Posterior vena cava (tissue), 2 donors: ENCODE results near the gene CYP39A1. TPM values are rescaled to one million over a fixed set of nuclear protein-coding genes. Genes with fewer than 3 reads are reported as not detected.

Experiments used
- DNase-seq: peaks from one replicate; pipeline ENCODE4 v3.0.0-alpha.2; 2020; ENCODE audit warnings: low spot score
- intact Hi-C, 2 donors: fragments of 100-400 bp; cut with DNase I; formaldehyde crosslinking; loops; one replicate each; pipeline versions ENCODE4 v1.14.1 to v1.14.2; 2022 to 2023
- total RNA-seq, 2 donors: library from RNA; stranded (reverse); fragmentation: NEBNext Ultra II Directional; extraction: Animal tissue kit (Norgen Biotek cat#: 25700); gene quantifications; one replicate each; pipeline ENCODE4 v1.2.1, GENCODE V29; 2021
- donor health status: DM: yes; HTN: yes; CAD: no.
- donor health status: DM: yes; HTN: yes; CAD: no.

The CYP39A1 gene
- total RNA-seq, 2 donors from 2014 or later = 1.5 to 3.7 TPM

DNA sequence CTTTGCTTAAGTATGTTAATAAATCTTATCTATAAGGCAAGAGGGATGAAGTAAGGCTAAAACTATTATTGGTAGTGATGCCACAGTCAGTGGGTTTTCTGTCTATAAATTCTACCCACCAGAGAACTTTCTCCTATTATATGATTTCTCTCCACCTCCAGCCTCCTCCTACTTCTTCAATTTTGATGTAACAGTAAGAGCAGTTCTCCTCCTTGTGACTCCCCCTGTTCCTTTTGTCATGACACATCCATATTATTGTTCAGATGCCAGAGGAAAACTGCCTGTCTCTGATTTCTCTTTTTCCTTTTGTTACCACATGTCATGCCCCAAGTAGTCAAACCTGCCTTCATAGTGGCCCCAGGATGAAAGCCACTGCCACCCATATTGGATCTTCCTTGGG is 152.2 kb downstream of the CYP39A1 start:
- DNase-seq = no peak
- intact Hi-C loops = no loop called here

Other genes starting within 250 kb of the CYP39A1 start
- gene RCAN2, start 161.4 kb downstream of the CYP39A1 start, total RNA-seq = 10 to 100 TPM; 35.4 to 69.6 TPM
- 10 to 100 TPM; 14.0 to 14.9 TPM for gene SLC25A27, start 157 bp upstream of the CYP39A1 start, total RNA-seq
- under 1 TPM; 0.52 to 0.74 TPM for gene TDRD6, start 35.1 kb upstream of the CYP39A1 start, total RNA-seq
- gene PLA2G7, start 82.6 kb upstream of the CYP39A1 start, total RNA-seq = 1 to 10 TPM; 1.5 to 2.7 TPM
- gene ANKRD66, start 94.1 kb upstream of the CYP39A1 start, total RNA-seq = not detected
- gene MEP1A, start 140.6 kb upstream of the CYP39A1 start, total RNA-seq = not detected